Osteoblast (primary cell): ENCODE results near the gene FBXO2. TPM values are rescaled to one million over a fixed set of nuclear protein-coding genes. Genes with fewer than 3 reads are reported as not detected.

ENCODE experiments used
- DNase-seq: peaks from one replicate; pipeline ENCODE4 v3.0.0; 2011; ENCODE audit warnings: low spot score, mixed read lengths; ENCODE audit not compliant: insufficient read length; ENCODE audit errors: missing footprints
- H2AFZ ChIP-seq: 2 replicates; pipeline ENCODE4 v1.6.0; 2011; ENCODE audit warnings: mild to moderate bottlenecking, low read length
- H3K27ac ChIP-seq: 2 replicates; pipeline ENCODE4 v1.5.1; 2011; ENCODE audit warnings: mild to moderate bottlenecking, low read depth, low read length, moderate library complexity
- H3K27me3 ChIP-seq: 2 replicates; pipeline ENCODE4 v1.6.0; 2012; ENCODE audit warnings: mild to moderate bottlenecking, control low read depth, inconsistent platforms, low read length, moderate library complexity; ENCODE audit not compliant: insufficient read depth
- H3K36me3 ChIP-seq: 2 replicates; pipeline ENCODE4 v1.5.1; 2011; ENCODE audit warnings: mild to moderate bottlenecking, low read length, control low read depth, moderate library complexity; ENCODE audit not compliant: insufficient read depth
- H3K4me1 ChIP-seq: 2 replicates; pipeline ENCODE4 v1.5.1; 2011; ENCODE audit warnings: mild to moderate bottlenecking, low read length, control low read depth, moderate library complexity; ENCODE audit not compliant: insufficient read depth
- H3K4me2 ChIP-seq: 2 replicates; pipeline ENCODE4 v1.6.0; 2011; ENCODE audit warnings: mild to moderate bottlenecking, low read length; ENCODE audit not compliant: insufficient read depth
- H3K4me3 ChIP-seq: fragments of 200-600 bp; sonication (generic); 3 replicates; pipeline ENCODE4 v1.5.1; 2012; ENCODE audit warnings: mild to moderate bottlenecking, low read length, inconsistent platforms; ENCODE audit not compliant: insufficient read depth
- H3K79me2 ChIP-seq: 2 replicates; pipeline ENCODE4 v1.6.0; 2012; ENCODE audit warnings: mild to moderate bottlenecking, low read length, control low read depth, inconsistent platforms; ENCODE audit not compliant: insufficient read depth
- H3K9me3 ChIP-seq: 2 replicates; pipeline ENCODE4 v1.5.1; 2011; ENCODE audit warnings: low read depth, low read length, control low read depth
- H4K20me1 ChIP-seq: 2 replicates; pipeline ENCODE4 v1.6.0; 2012; ENCODE audit warnings: mild to moderate bottlenecking, low read length, control low read depth; ENCODE audit not compliant: insufficient read depth
- total RNA-seq: library from RNA; depleted of rRNA; stranded (reverse); fragments of >200 nt; gene quantifications from 2 replicates; pipeline ENCODE4 v1.2.3, GENCODE V29; 2012
- TF ChIP-seq, protein P1 (sequence below): IDR thresholded peaks from 2 replicates; pipeline ENCODE4 v1.5.1; 2011; ENCODE audit warnings: mild to moderate bottlenecking, low read depth, low read length, moderate library complexity; ENCODE audit errors: extremely low read depth

The FBXO2 gene
- total RNA-seq, 1 donor, result 0.36 TPM

DNA sequence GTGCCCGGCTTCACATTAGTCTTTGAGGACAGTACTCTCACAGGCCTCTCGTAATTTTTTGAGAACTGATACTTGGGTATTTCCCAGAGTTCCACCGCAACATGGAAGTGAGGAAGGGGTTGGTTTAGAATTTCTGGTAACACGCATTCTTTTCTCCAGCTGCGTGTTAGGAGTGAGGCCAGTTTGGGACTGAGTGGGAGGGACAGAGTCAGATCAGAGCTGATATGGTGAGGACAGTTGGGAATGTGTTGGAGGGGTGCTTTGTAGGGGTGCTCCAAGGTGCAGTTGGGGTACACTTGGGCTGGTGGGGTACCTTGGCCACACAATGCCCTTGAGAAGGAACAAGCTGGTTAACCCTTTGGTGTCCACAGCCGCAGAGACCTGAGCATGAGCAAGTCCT, 16.5 kb upstream of the FBXO2 start:
- peaks cover 15% of the 10 kb centered on the region for H3K36me3 ChIP-seq
- peaks cover 5% of the 10 kb centered on the region for H3K4me1 ChIP-seq
- H3K4me2 ChIP-seq, result no peak overlapping the region
- no peaks in the 10 kb centered on the region for H3K9me3 ChIP-seq
- H4K20me1 ChIP-seq, result peaks cover 7% of the 10 kb centered on the region
- no peak overlapping the region for H3K4me3 ChIP-seq
- H3K79me2 ChIP-seq, result no peaks in the 10 kb centered on the region
- TF ChIP-seq, protein P1, sequence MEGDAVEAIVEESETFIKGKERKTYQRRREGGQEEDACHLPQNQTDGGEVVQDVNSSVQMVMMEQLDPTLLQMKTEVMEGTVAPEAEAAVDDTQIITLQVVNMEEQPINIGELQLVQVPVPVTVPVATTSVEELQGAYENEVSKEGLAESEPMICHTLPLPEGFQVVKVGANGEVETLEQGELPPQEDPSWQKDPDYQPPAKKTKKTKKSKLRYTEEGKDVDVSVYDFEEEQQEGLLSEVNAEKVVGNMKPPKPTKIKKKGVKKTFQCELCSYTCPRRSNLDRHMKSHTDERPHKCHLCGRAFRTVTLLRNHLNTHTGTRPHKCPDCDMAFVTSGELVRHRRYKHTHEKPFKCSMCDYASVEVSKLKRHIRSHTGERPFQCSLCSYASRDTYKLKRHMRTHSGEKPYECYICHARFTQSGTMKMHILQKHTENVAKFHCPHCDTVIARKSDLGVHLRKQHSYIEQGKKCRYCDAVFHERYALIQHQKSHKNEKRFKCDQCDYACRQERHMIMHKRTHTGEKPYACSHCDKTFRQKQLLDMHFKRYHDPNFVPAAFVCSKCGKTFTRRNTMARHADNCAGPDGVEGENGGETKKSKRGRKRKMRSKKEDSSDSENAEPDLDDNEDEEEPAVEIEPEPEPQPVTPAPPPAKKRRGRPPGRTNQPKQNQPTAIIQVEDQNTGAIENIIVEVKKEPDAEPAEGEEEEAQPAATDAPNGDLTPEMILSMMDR, result no peak
- no peaks in the 10 kb centered on the region for H3K27me3 ChIP-seq
- no peak overlapping the region for H3K27ac ChIP-seq
- H2AFZ ChIP-seq, result no peak overlapping the region
- peak; percentile 79 for DNase-seq

DNA sequence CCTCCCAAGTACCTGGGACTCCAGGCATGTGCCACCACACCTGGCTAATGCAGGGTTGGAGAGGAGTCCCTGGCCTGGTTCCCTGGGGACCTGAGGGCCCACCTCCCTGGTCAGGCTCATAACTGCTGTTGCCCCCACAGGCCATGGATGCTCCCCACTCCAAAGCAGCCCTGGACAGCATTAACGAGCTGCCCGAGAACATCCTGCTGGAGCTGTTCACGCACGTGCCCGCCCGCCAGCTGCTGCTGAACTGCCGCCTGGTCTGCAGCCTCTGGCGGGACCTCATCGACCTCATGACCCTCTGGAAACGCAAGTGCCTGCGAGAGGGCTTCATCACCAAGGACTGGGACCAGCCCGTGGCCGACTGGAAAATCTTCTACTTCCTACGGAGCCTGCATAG, 14.3 kb upstream of the FBXO2 start:
- no peaks in the 10 kb centered on the region for H3K27me3 ChIP-seq

GRCh38 chr1:11664336-11665065, 10.3 kb upstream of the FBXO2 start:
- Histone ChIP-seq H3K27me3 (no peaks in the 10 kb centered on the region), H3K4me1 (peaks cover 5% of the 10 kb centered on the region), H3K4me2 (peak overlapping the region; percentile 77), H3K4me3 (peak overlapping the region; percentile 74), H3K79me2 (no peaks in the 10 kb centered on the region), H3K27ac (no peak overlapping the region), H3K9me3 (no peaks in the 10 kb centered on the region), H4K20me1 (peaks cover 3% of the 10 kb centered on the region), H2AFZ (peak overlapping the region; percentile 84), H3K36me3 (no peaks in the 10 kb centered on the region)
- DNase-seq, result peak; percentile 92
- TF ChIP-seq, protein P1, result no peak

More for the DNA sequence above, 14.3 kb upstream of the FBXO2 start:
- H3K27ac ChIP-seq, result no peak overlapping the region
- H3K9me3 ChIP-seq, result no peaks in the 10 kb centered on the region
- H3K4me1 ChIP-seq, result peaks cover 5% of the 10 kb centered on the region
- H3K36me3 ChIP-seq, result no peaks in the 10 kb centered on the region
- TF ChIP-seq, protein P1, result no peak
- no peak for DNase-seq
- no peaks in the 10 kb centered on the region for H3K79me2 ChIP-seq
- no peak overlapping the region for H3K4me3 ChIP-seq
- no peak overlapping the region for H3K4me2 ChIP-seq
- H2AFZ ChIP-seq, result no peak overlapping the region
- peaks cover 3% of the 10 kb centered on the region for H4K20me1 ChIP-seq

DNA sequence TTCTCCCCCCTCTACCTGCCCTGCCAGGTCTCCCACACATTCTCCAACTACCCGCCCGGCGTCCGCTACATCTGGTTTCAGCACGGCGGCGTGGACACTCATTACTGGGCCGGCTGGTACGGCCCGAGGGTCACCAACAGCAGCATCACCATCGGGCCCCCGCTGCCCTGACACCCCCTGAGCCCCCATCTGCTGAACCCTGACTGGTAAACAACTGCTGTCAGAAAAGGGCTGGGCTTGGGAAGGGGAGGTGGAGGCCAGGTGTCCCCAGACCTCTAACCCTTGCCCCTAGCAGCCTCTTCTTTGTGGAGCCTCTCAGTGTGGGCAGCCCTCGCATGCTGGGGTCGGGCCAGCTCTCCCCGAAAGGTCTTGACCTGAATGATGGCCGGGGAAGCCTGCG, 6.9 kb upstream of the FBXO2 start:
- Histone ChIP-seq H3K27me3 (no peaks in the 10 kb centered on the region), H3K9me3 (no peaks in the 10 kb centered on the region), H3K4me3 (no peak overlapping the region), H3K27ac (no peak overlapping the region), H3K79me2 (no peaks in the 10 kb centered on the region), H4K20me1 (no peaks in the 10 kb centered on the region), H2AFZ (no peak overlapping the region), H3K4me2 (no peak overlapping the region), H3K36me3 (no peaks in the 10 kb centered on the region), H3K4me1 (no peaks in the 10 kb centered on the region)
- no peak for DNase-seq
- TF ChIP-seq, protein P1, result no peak
